Lung (tissue), 12 donors: ENCODE results near the gene CA5A. TPM values are rescaled to one million over a fixed set of nuclear protein-coding genes. Genes with fewer than 3 reads are reported as not detected.

ENCODE experiments used
- ATAC-seq: fragments of 200-7000 bp; cut with Tn5 transposase; one replicate; pipeline ENCODE4 v1.9.1; 2020; ENCODE audit warnings: moderate number of reproducible peaks; ENCODE audit not compliant: insufficient read depth, low FRiP score
- DNase-seq, 3 donors: peaks; one replicate each; pipeline ENCODE4 v3.0.0-alpha.2; 2013 to 2017
- H3K27ac ChIP-seq, 2 donors: one replicate each; pipeline ENCODE4 v1.5.1; 2013; ENCODE audit warnings: mild to moderate bottlenecking in 2 of 2, moderate library complexity in 2 of 2, control low read depth in 1 of 2, inconsistent platforms in 1 of 2, low read depth in 1 of 2, low read length in 1 of 2
- H3K27me3 ChIP-seq, 3 donors: one replicate each; pipeline ENCODE4 v1.5.1; 2013; ENCODE audit warnings: low read length in 2 of 3; ENCODE audit not compliant: control insufficient read depth in 3 of 3, insufficient read depth in 3 of 3
- H3K36me3 ChIP-seq, 4 donors: one replicate each; pipeline ENCODE4 v1.5.1; 2013; ENCODE audit warnings: low read length in 4 of 4, mild to moderate bottlenecking in 1 of 4, moderate library complexity in 1 of 4; ENCODE audit not compliant: control insufficient read depth in 4 of 4, insufficient read depth in 4 of 4
- H3K4me1 ChIP-seq, 5 donors: one replicate each; pipeline ENCODE4 v1.5.1; 2013; ENCODE audit warnings: low read length in 5 of 5, mild to moderate bottlenecking in 2 of 5, moderate library complexity in 1 of 5; ENCODE audit not compliant: control insufficient read depth in 5 of 5, insufficient read depth in 5 of 5
- H3K4me3 ChIP-seq: one replicate; pipeline ENCODE4 v1.5.1; 2013; ENCODE audit warnings: mild to moderate bottlenecking, control low read depth, moderate library complexity
- H3K9ac ChIP-seq, 2 donors: one replicate each; pipeline ENCODE4 v1.5.1; 2013; ENCODE audit warnings: low read length in 2 of 2, control low read depth in 1 of 2; ENCODE audit not compliant: insufficient read depth in 1 of 2
- H3K9me3 ChIP-seq, 4 donors: one replicate each; pipeline ENCODE4 v1.5.1; 2013; ENCODE audit warnings: low read length in 3 of 4, mild to moderate bottlenecking in 1 of 4, moderate library complexity in 1 of 4; ENCODE audit not compliant: control insufficient read depth in 4 of 4, insufficient read depth in 3 of 4
- WGBS, 2 donors: extraction: QIAGEN DNeasy Blood & Tissue Kit; methylation state at CpG; one replicate each; pipeline ENCODE4 v1.1.7; 2013; 5-methylcytosine and 5-hydroxymethylcytosine counted together
- polyA plus RNA-seq, 2 donors: library from polyadenylated mRNA; stranded (reverse); fragments of 200-250 nt; gene quantifications; one replicate each; pipeline ENCODE4 v1.2.1, GENCODE V29; 2013
- total RNA-seq, 2 donors: library from RNA; depleted of rRNA in 1 of 2; stranded (reverse); fragments of >200 nt in 1 of 2; gene quantifications; one replicate each; pipeline ENCODE4 v1.2.1, GENCODE V29; 2014 to 2021
- TF ChIP-seq, protein P1 (sequence below): IDR thresholded peaks from 2 replicates; pipeline ENCODE4 v1.5.1; 2012; ENCODE audit warnings: mild to moderate bottlenecking; ENCODE audit errors: control extremely low read depth, extremely low read depth
- donor health status: control.
- donor health status: control.
- donor health status: Bipolar disorder and iron deficiency.
- donor health status: healthy.
- donor health status: DM: yes; HTN: yes; CAD: no.

Gene CA5A
- total and polyA plus RNA-seq, 4 donors = 0.03 to 0.63 (median 0.14) TPM; not detected in 1

DNA sequence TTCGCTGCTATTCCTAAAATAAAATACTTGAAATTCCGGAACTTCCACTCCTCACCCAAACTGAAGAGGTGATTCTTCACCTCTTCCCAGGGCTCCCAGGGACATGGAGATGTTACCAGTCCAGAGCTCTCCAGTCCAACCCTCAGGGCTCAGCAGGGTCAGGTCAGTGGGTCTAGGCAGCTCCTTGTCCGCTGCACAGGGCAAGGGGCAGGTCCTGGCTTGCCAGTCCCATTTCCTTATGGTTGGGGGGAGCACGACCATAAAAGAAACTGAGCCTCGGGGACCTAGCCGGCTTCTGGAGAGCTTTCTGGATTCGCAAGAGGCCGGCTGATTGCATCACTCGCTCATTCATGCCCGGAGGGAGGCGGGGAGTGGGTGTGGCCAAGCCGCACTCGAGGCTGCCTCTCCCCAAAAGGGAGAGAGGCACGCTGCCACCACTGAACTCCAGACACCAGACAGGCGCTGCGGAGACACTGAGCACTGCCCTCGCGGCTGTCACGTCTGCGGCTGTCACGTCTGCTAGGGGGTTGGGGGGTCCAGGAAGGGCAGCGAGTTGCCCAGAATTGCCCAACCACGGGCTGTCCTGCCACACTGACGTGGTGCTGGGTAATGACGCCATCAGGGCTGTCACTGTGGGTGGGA, 82.8 kb downstream of the CA5A start:
- DNase-seq = peak; percentile 92 to 96 (median 94)
- Histone ChIP-seq H3K4me1 (peaks cover 0 to 24% (median 7%) of the 10 kb centered on the region in 5 donors), H3K27ac (peak overlapping the region in 1 of 2 donors; percentile 80), H3K27me3 (no peaks in the 10 kb centered on the region), H3K4me3 (no peak overlapping the region), H3K9ac (peak overlapping the region in 1 of 2 donors; percentile 38), H3K9me3 (no peaks in the 10 kb centered on the region), H3K36me3 (peaks cover 0 to 3% (median 0%) of the 10 kb centered on the region in 4 donors)
- 7% methylated on average over 25 of the region's 25 CpGs for WGBS, 2 donors
- ATAC-seq = peak; percentile 76
- TF ChIP-seq, protein P1, sequence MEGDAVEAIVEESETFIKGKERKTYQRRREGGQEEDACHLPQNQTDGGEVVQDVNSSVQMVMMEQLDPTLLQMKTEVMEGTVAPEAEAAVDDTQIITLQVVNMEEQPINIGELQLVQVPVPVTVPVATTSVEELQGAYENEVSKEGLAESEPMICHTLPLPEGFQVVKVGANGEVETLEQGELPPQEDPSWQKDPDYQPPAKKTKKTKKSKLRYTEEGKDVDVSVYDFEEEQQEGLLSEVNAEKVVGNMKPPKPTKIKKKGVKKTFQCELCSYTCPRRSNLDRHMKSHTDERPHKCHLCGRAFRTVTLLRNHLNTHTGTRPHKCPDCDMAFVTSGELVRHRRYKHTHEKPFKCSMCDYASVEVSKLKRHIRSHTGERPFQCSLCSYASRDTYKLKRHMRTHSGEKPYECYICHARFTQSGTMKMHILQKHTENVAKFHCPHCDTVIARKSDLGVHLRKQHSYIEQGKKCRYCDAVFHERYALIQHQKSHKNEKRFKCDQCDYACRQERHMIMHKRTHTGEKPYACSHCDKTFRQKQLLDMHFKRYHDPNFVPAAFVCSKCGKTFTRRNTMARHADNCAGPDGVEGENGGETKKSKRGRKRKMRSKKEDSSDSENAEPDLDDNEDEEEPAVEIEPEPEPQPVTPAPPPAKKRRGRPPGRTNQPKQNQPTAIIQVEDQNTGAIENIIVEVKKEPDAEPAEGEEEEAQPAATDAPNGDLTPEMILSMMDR = no peak

DNA sequence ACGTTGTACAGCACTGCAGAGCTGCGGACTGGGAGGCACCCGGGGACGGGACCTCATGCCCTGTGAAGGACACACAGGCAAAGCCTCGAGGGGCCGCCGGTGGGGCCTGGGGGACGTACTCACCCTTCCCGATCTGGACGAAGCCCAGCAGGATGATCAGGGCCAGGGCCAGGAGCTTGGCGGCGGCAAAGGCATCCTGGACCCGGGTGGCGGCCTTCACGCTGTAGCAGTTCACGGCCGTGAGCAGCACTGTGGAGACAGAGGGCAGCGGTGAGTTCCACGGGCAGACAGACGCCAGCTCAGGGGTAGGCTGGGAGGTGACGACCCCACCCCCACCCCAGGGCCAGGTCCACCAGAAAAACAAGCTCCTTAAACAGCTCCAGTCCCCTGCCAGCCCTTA, 84.7 kb downstream of the CA5A start:
- Histone ChIP-seq H3K27ac (no peak overlapping the region), H3K9me3 (no peaks in the 10 kb centered on the region), H3K9ac (no peak overlapping the region), H3K4me1 (peaks cover 0 to 32% (median 7%) of the 10 kb centered on the region in 5 donors), H3K27me3 (no peaks in the 10 kb centered on the region), H3K36me3 (peaks cover 0 to 3% (median 0%) of the 10 kb centered on the region in 4 donors), H3K4me3 (no peak overlapping the region)
- WGBS, 2 donors = 80% methylated on average over 21 of the region's 21 CpGs
- TF ChIP-seq, protein P1 = no peak
- ATAC-seq (no peak), DNase-seq (no peak)

DNA sequence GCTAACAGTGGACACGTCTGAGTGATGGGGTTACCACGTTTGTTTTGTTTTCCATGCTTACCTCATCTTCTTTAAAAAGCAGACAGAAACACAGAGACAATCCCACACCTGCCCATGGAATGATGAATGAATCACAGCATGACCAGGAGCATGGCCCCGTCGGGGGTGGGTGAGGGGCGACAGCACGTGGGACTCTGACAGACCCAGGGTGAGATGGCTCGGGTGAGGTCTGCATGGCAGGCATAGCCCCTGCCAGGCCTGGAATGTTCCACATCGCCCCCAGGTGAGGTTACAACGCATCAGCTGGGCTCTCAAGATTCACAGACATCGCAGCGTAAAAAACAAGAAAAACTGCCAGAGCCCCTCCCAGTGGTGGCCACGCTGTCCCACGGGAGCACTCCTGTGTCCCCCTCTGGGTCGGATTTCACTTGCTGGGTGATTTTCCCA, 85.2 kb downstream of the CA5A start:
- peaks cover 0 to 32% (median 7%) of the 10 kb centered on the region in 5 donors for H3K4me1 ChIP-seq
- H3K27ac ChIP-seq = no peak overlapping the region
- no peaks in the 10 kb centered on the region for H3K27me3 ChIP-seq
- DNase-seq (no peak), ATAC-seq (no peak)
- peaks cover 0 to 3% (median 0%) of the 10 kb centered on the region in 4 donors for H3K36me3 ChIP-seq
- 80 to 87% methylated on average over 14 of the region's 14 CpGs for WGBS, 2 donors
- H3K9me3 ChIP-seq = no peaks in the 10 kb centered on the region
- no peak overlapping the region for H3K4me3 ChIP-seq
- TF ChIP-seq, protein P1 = no peak
- no peak overlapping the region for H3K9ac ChIP-seq
